Choroid plexus epithelial cell (primary cell): ENCODE results near the gene DEPP1.

Experiments used
- DNase-seq: peaks from one replicate; pipeline ENCODE4 v3.0.0-alpha.2; 2010; ENCODE audit warnings: low read depth
- H3K4me3 ChIP-seq: 2 replicates; pipeline ENCODE4 v1.5.1; 2011; ENCODE audit warnings: low read depth, mild to moderate bottlenecking, control low read depth, low read length, moderate library complexity
- TF ChIP-seq, protein P1 (sequence below): conservative IDR thresholded peaks from 2 replicates; pipeline ENCODE4 v1.5.1; 2011; ENCODE audit warnings: low read depth, mild to moderate bottlenecking, control low read depth, inconsistent platforms, low read length, moderate library complexity

DEPP1 gene

GRCh38 chr10:44965104-44965503 is 13.5 kb downstream of the DEPP1 start:
- no peak for DNase-seq
- TF ChIP-seq, protein P1, sequence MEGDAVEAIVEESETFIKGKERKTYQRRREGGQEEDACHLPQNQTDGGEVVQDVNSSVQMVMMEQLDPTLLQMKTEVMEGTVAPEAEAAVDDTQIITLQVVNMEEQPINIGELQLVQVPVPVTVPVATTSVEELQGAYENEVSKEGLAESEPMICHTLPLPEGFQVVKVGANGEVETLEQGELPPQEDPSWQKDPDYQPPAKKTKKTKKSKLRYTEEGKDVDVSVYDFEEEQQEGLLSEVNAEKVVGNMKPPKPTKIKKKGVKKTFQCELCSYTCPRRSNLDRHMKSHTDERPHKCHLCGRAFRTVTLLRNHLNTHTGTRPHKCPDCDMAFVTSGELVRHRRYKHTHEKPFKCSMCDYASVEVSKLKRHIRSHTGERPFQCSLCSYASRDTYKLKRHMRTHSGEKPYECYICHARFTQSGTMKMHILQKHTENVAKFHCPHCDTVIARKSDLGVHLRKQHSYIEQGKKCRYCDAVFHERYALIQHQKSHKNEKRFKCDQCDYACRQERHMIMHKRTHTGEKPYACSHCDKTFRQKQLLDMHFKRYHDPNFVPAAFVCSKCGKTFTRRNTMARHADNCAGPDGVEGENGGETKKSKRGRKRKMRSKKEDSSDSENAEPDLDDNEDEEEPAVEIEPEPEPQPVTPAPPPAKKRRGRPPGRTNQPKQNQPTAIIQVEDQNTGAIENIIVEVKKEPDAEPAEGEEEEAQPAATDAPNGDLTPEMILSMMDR: no peak
- H3K4me3 ChIP-seq: no peak overlapping the region

DNA sequence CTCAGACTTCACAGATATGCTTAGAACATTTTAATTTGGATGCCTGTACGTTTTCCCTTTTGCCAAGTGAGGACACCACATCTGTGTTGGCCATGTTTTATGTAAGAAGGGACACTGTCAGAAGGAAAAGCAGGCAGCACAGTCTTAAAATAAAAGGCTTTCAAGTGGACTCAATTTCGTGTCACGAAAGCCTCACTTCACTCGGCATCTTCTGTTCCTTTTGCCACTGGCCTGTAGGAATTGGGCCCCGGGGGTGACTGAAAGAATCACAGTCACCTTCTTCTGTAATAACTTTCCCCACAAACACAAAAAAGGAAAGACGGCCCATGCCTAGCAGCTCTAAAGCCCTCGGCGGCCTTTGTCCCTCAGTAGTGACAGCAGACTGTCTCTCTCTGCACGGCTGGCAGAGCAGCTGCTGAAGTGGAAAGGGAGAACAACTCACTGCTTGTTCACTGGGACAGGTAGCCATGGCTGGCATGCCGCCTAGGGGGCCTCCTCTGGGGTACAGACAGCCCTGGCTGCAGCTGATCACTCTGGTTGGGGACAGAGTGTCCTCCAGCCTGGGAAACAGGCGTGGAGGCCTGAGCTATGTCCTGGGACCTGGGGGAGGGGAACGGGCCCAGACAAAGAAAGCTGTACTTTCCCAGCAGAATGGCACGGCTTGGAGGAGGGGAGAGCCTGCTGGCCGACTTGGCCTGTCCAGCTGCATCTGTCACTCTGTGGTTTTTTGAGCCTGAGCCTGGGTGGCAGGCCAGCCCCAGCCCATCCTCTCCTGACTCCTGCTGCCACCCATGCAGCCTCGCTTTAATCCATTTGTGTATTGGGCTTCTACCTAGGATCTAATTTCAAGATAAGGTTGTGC is 14.6 kb downstream of the DEPP1 start:
- TF ChIP-seq, protein P1: no peak
- no peak for DNase-seq
- no peak overlapping the region for H3K4me3 ChIP-seq

GRCh38 chr10:44962870-44963738 is 15.5 kb downstream of the DEPP1 start:
- H3K4me3 ChIP-seq: no peak overlapping the region
- TF ChIP-seq, protein P1: peak; percentile 24
- DNase-seq: no peak

DNA sequence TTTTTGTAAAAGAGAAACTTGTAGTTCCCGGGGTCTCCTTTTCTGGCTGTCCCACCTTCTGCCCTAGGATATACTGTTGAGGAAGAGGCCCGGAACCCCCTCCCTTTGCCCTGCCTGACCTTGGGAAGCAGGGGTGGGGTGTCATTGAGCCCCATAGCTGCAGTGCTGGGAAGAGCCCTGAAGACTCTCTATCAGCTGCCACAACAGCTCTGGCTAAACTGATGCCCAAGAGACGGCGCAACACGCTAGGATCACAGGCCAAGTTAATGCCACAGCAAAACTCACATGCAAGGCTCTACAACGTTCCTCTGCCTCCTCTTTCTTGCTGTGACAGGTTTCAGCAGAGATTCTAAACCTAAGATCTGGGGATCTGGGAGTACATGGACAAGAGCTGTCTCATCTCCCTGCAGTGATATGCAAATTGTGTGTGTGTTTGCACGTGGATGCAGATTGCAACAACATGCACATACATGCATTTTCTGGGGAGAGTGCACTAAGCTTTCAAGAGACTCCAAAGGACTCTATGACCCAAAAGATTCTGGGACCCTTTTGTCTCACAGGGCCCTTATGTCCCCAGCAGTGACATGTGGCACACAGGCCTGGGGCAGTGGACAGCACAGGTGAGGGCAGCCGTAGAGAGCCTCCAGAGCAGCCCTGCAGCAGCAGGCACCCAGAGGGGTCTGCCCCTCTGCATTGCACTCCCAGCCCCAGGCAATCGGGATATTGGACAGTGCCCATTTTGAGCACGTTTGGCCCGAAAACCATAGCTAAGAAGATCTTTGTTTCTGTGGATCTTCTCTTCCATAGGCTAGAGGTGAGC is 16.5 kb downstream of the DEPP1 start:
- H3K4me3 ChIP-seq: no peak overlapping the region
- no peak for DNase-seq
- TF ChIP-seq, protein P1: no peak

- TF ChIP-seq, protein P1: no peak
- no peak overlapping the region for H3K4me3 ChIP-seq
- no peak for DNase-seq
Measured at GRCh38 chr10:44961230-44961571, 17.4 kb downstream of the DEPP1 start.

GRCh38 chr10:44960482-44961229 is 18.0 kb downstream of the DEPP1 start:
- TF ChIP-seq, protein P1: no peak
- H3K4me3 ChIP-seq: peak overlapping the region; percentile 83
- DNase-seq: no peak
